ENCODE measurements around the gene GJD2.

DNA sequence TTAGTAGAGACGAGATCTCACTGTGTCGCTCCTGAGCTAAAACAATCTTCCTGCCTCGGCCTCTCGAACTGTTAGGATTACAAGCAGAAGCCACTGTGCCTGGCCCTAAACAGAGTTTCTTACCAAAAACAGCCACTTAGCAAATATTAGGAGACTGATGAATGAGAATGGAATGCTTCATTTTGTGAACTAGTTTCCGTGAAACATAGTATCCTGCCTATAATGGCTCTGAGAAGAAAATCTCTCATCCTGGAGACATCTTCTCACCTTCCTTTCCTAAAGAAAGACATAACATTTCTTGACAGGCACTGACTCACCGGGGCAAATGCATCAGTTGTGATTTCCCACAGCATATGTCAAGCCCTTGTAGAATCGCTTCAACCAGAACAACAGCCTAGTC, 44.9 kb downstream of the GJD2 start:
- TF ChIP-seq, protein P1, sequence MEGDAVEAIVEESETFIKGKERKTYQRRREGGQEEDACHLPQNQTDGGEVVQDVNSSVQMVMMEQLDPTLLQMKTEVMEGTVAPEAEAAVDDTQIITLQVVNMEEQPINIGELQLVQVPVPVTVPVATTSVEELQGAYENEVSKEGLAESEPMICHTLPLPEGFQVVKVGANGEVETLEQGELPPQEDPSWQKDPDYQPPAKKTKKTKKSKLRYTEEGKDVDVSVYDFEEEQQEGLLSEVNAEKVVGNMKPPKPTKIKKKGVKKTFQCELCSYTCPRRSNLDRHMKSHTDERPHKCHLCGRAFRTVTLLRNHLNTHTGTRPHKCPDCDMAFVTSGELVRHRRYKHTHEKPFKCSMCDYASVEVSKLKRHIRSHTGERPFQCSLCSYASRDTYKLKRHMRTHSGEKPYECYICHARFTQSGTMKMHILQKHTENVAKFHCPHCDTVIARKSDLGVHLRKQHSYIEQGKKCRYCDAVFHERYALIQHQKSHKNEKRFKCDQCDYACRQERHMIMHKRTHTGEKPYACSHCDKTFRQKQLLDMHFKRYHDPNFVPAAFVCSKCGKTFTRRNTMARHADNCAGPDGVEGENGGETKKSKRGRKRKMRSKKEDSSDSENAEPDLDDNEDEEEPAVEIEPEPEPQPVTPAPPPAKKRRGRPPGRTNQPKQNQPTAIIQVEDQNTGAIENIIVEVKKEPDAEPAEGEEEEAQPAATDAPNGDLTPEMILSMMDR (IDR thresholded peaks at IDR 0.05) = no peak
- TF ChIP-seq POLR2A (IDR thresholded peaks at IDR 0.05) = no peak
